ENCODE results near the gene SHLD1.

Gene SHLD1

DNA sequence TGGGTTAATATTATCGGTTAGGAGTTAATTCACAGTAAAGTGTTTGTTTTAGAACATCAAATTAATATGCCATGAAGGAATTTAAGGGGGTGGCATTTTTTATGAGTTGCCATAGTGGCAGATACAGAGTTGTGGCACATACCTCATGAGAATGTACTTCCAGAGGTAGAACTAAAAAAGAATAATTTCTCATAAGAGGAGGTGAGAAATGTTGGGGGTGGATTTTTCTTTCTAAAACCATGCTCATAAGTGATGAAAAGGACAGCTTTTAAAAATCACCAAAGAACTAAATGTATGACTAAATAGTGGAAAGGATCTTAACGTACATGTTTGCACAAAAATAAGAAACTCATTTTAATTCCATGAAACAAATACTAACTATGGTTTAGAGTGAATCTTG lies 58.7 kb downstream of the SHLD1 start:
- no peaks in the 10 kb centered on the region for H3K27me3 ChIP-seq (replicated peaks; ENCODE audit: control insufficient read depth, insufficient read depth, low read length, poor library complexity, severe bottlenecking)
- no peaks in the 10 kb centered on the region for H3K4me1 ChIP-seq (ENCODE audit: control insufficient read depth, insufficient read depth, low read length, poor library complexity, severe bottlenecking)
- H3K36me3 ChIP-seq (ENCODE audit: control insufficient read depth, insufficient read depth, low read length): no peaks in the 10 kb centered on the region
- no peaks in the 10 kb centered on the region for H3K9me3 ChIP-seq (ENCODE audit: control insufficient read depth, low read length)
- no peak overlapping the region for H3K27ac ChIP-seq (ENCODE audit: insufficient read depth, low read length, poor library complexity, severe bottlenecking)
- DNase-seq: no peak
- no peak overlapping the region for H3K4me3 ChIP-seq (ENCODE audit: insufficient read depth, low read depth, low read length, poor library complexity, severe bottlenecking)

DNA sequence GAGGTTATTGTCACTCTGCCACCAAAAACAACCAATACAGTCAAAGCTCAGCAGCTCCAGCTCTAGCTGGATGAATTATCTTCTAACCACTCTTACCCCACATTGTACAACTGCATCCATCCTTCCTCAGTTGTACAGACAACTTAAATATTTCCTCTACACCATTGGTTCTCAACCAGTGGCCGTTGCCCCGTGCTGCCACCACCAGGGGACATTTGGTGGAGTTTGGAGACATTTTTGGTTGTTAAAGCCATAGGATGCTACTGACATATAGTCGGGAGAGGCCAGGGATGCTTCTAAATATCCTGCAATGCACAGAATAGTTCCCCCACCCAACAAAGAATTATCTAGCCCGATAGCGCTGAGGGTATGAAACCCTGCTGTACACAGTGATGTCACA lies 59.3 kb downstream of the SHLD1 start:
- DNase-seq: no peak
- Histone ChIP-seq H3K4me1 (ENCODE audit: control insufficient read depth, insufficient read depth, low read length, poor library complexity, severe bottlenecking) (no peaks in the 10 kb centered on the region), H3K4me3 (ENCODE audit: insufficient read depth, low read depth, low read length, poor library complexity, severe bottlenecking) (no peak overlapping the region), H3K27ac (ENCODE audit: insufficient read depth, low read length, poor library complexity, severe bottlenecking) (no peak overlapping the region), H3K27me3 (replicated peaks; ENCODE audit: control insufficient read depth, insufficient read depth, low read length, poor library complexity, severe bottlenecking) (no peaks in the 10 kb centered on the region), H3K36me3 (ENCODE audit: control insufficient read depth, insufficient read depth, low read length) (no peaks in the 10 kb centered on the region), H3K9me3 (ENCODE audit: control insufficient read depth, low read length) (no peaks in the 10 kb centered on the region)

DNA sequence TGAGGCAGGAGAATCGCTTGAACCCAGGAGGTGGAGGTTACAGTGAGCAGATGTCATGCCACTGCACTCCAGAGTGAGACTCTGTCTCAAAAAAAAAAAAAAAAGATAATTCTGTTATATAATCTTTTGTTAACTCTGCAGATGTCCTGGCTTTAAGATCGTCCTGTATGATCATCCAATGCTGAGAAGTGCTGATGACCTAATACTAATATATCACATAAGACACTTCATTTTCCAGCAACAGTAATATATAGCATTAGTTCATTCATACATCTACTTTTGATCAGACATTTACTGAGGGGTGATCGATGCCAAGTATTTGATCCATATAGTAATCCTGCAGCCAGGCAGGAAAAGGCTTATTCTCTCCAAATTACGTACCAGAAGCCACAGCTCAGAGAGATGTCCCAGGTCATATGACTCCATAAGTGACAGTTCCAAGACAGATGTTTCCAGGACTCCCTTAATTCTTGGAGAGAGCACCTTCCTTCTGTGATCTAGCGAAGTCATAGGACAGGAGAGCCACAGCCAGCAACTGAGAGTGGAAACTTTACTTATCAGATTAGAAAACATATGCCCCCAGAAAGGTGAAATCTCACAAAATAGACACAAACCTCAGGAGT lies 60.7 kb downstream of the SHLD1 start:
- DNase-seq: no peak
- Histone ChIP-seq H3K27ac (ENCODE audit: insufficient read depth, low read length, poor library complexity, severe bottlenecking) (no peak overlapping the region), H3K9me3 (ENCODE audit: control insufficient read depth, low read length) (no peaks in the 10 kb centered on the region), H3K4me1 (ENCODE audit: control insufficient read depth, insufficient read depth, low read length, poor library complexity, severe bottlenecking) (no peaks in the 10 kb centered on the region), H3K4me3 (ENCODE audit: insufficient read depth, low read depth, low read length, poor library complexity, severe bottlenecking) (no peak overlapping the region), H3K27me3 (replicated peaks; ENCODE audit: control insufficient read depth, insufficient read depth, low read length, poor library complexity, severe bottlenecking) (no peaks in the 10 kb centered on the region), H3K36me3 (ENCODE audit: control insufficient read depth, insufficient read depth, low read length) (no peaks in the 10 kb centered on the region)

DNA sequence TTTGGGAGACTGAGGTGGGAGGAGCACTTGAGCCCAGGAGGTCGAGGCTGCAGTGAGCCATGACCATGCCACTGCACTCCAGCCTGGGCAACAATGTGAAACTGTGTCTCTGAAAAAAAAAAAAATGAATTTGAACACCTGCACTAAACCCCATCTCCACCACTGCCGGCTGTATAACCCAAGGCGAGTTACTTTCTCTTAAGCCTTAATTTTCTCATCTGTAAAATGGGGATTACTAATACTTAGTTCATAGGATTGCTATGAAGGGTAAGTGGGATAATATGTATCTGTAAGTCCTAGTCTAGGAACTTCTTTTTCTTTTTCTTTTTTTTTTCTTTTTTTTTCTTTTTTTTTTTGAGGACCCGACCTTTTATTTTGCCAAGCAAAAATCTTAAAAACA lies 61.5 kb downstream of the SHLD1 start:
- Histone ChIP-seq H3K27me3 (replicated peaks; ENCODE audit: control insufficient read depth, insufficient read depth, low read length, poor library complexity, severe bottlenecking) (no peaks in the 10 kb centered on the region), H3K27ac (ENCODE audit: insufficient read depth, low read length, poor library complexity, severe bottlenecking) (no peak overlapping the region)

DNA sequence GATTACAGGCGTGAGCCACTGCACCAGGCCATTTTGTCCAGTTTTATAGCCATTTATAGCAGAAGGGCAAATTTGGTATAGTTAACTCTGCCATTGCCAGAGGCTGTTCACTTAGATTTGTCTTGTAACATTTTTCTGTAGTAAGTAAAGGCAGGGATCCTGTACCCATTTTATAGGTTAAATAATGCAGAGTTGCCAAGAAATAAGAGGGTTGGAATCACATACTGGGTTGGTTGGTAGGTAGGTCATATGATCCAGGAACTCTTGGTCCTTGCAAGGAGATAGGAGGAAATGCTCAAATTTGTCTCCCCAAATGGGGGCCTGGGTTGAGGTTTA lies 68.1 kb downstream of the SHLD1 start:
- no peaks in the 10 kb centered on the region for H3K36me3 ChIP-seq (ENCODE audit: control insufficient read depth, insufficient read depth, low read length)
- H3K9me3 ChIP-seq (ENCODE audit: control insufficient read depth, low read length): no peaks in the 10 kb centered on the region
- no peaks in the 10 kb centered on the region for H3K4me1 ChIP-seq (ENCODE audit: control insufficient read depth, insufficient read depth, low read length, poor library complexity, severe bottlenecking)
- no peak for DNase-seq
- no peaks in the 10 kb centered on the region for H3K27me3 ChIP-seq (replicated peaks; ENCODE audit: control insufficient read depth, insufficient read depth, low read length, poor library complexity, severe bottlenecking)
- H3K27ac ChIP-seq (ENCODE audit: insufficient read depth, low read length, poor library complexity, severe bottlenecking): no peak overlapping the region
- no peak overlapping the region for H3K4me3 ChIP-seq (ENCODE audit: insufficient read depth, low read depth, low read length, poor library complexity, severe bottlenecking)

More for the DNA sequence above, 61.5 kb downstream of the SHLD1 start:
- Histone ChIP-seq H3K4me1 (ENCODE audit: control insufficient read depth, insufficient read depth, low read length, poor library complexity, severe bottlenecking) (no peaks in the 10 kb centered on the region), H3K36me3 (ENCODE audit: control insufficient read depth, insufficient read depth, low read length) (no peaks in the 10 kb centered on the region), H3K4me3 (ENCODE audit: insufficient read depth, low read depth, low read length, poor library complexity, severe bottlenecking) (no peak overlapping the region), H3K9me3 (ENCODE audit: control insufficient read depth, low read length) (no peaks in the 10 kb centered on the region)
- DNase-seq: no peak

DNA sequence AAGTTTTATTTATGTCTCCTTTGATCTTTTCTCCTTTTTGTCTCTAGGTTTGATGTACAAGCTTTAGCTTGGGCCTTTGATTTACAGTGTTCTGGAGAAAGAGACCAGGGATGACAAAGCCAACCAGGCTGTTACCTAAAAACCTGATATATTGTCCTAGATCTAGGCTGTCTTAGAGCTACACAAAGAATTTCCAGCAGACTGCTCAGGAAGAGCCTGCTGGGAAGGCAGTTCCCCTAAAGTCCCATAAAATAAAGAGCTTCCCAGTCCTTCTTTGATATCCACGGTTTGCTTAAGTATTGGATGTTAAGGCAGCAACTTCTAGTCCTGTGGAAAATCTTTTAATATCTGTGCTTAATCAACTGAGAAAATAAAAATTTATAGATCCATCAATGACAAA lies 70.5 kb downstream of the SHLD1 start:
- Histone ChIP-seq H3K4me1 (ENCODE audit: control insufficient read depth, insufficient read depth, low read length, poor library complexity, severe bottlenecking) (no peaks in the 10 kb centered on the region), H3K27ac (ENCODE audit: insufficient read depth, low read length, poor library complexity, severe bottlenecking) (no peak overlapping the region), H3K9me3 (ENCODE audit: control insufficient read depth, low read length) (no peaks in the 10 kb centered on the region), H3K4me3 (ENCODE audit: insufficient read depth, low read depth, low read length, poor library complexity, severe bottlenecking) (no peak overlapping the region), H3K36me3 (ENCODE audit: control insufficient read depth, insufficient read depth, low read length) (no peaks in the 10 kb centered on the region), H3K27me3 (replicated peaks; ENCODE audit: control insufficient read depth, insufficient read depth, low read length, poor library complexity, severe bottlenecking) (no peaks in the 10 kb centered on the region)
- DNase-seq: no peak

DNA sequence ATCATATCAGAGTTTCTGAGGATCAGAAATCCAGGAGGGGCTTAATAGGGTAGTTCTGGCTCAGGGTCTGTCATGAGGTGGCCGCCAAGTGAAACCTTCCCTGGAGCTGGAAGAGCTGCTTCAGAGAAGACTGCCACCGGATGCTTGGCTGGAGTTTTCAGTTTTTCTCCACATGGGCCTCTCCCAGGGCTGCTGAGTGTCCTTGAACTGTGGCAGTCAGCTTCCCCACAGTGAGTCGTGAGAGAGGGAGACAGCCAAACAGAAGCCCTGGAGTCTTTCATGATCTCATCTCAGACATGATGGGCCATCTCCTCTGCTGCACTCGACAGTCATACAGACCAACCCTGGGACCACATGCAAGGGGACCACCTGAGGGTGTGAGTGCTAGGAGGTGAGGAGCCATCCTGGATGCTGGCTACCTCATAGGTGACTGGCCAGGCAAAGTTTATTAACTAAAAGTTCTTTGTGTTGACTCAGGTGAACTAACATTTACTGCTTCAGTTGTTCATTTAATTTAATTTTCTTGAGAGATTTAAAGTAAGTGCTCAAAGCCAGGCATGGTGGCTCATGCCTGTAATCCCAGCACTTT lies 71.5 kb downstream of the SHLD1 start:
- Histone ChIP-seq H3K9me3 (ENCODE audit: control insufficient read depth, low read length) (no peaks in the 10 kb centered on the region), H3K4me1 (ENCODE audit: control insufficient read depth, insufficient read depth, low read length, poor library complexity, severe bottlenecking) (no peaks in the 10 kb centered on the region), H3K27ac (ENCODE audit: insufficient read depth, low read length, poor library complexity, severe bottlenecking) (no peak overlapping the region), H3K4me3 (ENCODE audit: insufficient read depth, low read depth, low read length, poor library complexity, severe bottlenecking) (no peak overlapping the region), H3K36me3 (ENCODE audit: control insufficient read depth, insufficient read depth, low read length) (no peaks in the 10 kb centered on the region), H3K27me3 (replicated peaks; ENCODE audit: control insufficient read depth, insufficient read depth, low read length, poor library complexity, severe bottlenecking) (no peaks in the 10 kb centered on the region)
- DNase-seq: no peak

DNA sequence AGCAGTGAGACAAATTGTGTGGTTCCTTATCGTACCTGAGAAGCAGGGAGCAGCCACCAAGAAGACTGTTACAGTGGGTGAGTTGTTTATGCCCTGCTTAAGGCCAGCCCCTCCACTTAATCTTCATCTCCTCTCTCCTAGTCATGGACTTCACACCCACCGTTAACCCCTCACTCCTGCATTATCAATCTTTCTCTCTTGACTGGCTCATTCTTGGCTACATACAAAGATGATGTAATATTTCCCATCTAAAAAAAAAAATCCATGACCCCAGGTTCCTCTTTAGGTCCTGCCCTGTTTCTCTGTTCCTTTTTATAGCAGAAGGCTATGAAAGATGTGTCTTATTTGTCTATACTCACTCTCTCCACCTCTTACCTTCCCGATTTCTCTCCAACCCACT lies 72.4 kb downstream of the SHLD1 start:
- DNase-seq: no peak

DNA sequence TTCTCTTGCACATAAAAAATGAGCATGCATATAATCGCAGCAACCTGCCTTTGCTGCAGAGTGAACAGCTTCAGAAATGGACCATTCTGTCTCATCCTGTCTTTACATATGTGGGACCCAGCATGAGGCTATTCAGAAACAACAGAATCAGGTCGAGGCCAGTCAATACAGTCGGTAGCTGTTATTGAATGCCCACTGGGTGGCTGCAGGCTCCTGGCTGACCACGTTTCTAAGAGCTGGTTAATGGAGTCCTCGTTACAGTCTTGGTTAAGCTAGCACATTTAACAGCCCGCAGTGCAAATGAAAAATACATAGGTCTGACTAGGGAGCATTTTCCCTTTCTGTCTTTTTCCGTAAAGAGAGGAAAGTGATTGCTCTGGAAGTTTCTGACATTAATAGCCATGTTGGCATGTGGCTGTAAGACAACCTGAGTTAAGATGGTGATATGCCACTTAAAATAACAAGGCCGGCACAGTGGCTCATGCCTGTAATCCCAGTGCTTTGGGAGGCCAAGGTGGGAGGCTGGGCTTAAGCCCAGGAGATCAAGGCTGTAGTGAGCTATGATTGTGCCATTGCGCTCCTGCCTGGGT lies 75.0 kb downstream of the SHLD1 start:
- H3K27ac ChIP-seq (ENCODE audit: insufficient read depth, low read length, poor library complexity, severe bottlenecking): no peak overlapping the region
- no peak for DNase-seq
- H3K36me3 ChIP-seq (ENCODE audit: control insufficient read depth, insufficient read depth, low read length): no peaks in the 10 kb centered on the region

More for the DNA sequence above, 72.4 kb downstream of the SHLD1 start:
- Histone ChIP-seq H3K27me3 (replicated peaks; ENCODE audit: control insufficient read depth, insufficient read depth, low read length, poor library complexity, severe bottlenecking) (no peaks in the 10 kb centered on the region), H3K36me3 (ENCODE audit: control insufficient read depth, insufficient read depth, low read length) (no peaks in the 10 kb centered on the region), H3K4me3 (ENCODE audit: insufficient read depth, low read depth, low read length, poor library complexity, severe bottlenecking) (no peak overlapping the region), H3K9me3 (ENCODE audit: control insufficient read depth, low read length) (no peaks in the 10 kb centered on the region), H3K27ac (ENCODE audit: insufficient read depth, low read length, poor library complexity, severe bottlenecking) (no peak overlapping the region), H3K4me1 (ENCODE audit: control insufficient read depth, insufficient read depth, low read length, poor library complexity, severe bottlenecking) (no peaks in the 10 kb centered on the region)

DNA sequence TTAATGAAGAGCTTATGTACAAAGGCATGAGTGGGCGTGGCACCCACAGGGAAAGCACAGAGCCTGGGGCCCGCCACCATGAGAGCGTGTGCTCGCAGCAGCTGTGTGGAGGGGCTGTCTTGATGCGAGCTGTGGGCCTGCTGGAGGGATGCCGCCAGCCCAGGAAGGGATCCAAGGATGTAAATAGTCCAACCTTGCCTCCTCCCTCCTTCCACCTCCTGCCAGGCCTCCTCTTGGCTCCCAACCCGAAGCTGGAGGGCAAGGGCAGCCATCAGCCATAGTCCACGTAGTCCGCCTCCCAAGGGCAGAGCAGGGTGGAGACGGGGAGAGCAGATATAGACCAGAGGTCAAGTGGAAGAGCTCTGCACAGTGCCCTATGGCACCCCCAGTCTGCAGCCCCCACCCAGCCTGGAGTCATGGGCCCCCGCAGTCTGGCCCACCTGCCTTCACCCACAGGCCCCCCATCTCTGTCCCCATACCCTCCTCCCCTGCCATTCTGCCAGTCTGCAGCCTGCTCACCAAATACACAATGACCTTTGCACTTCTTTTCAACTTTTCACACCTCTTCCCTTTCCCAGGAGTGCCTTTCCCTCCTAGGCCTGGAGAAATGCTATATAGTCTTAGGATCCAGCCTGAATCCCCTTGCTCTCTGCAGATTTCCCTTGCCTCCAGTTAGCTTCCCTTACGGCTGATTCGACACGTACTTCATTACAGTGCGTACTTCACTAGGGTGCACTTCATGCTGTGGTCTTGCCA lies 77.1 kb downstream of the SHLD1 start:
- no peak for DNase-seq
- H3K9me3 ChIP-seq (ENCODE audit: control insufficient read depth, low read length): no peaks in the 10 kb centered on the region
- no peak overlapping the region for H3K4me3 ChIP-seq (ENCODE audit: insufficient read depth, low read depth, low read length, poor library complexity, severe bottlenecking)
- H3K27me3 ChIP-seq (replicated peaks; ENCODE audit: control insufficient read depth, insufficient read depth, low read length, poor library complexity, severe bottlenecking): no peaks in the 10 kb centered on the region
- H3K36me3 ChIP-seq (ENCODE audit: control insufficient read depth, insufficient read depth, low read length): no peaks in the 10 kb centered on the region
- no peaks in the 10 kb centered on the region for H3K4me1 ChIP-seq (ENCODE audit: control insufficient read depth, insufficient read depth, low read length, poor library complexity, severe bottlenecking)
- no peak overlapping the region for H3K27ac ChIP-seq (ENCODE audit: insufficient read depth, low read length, poor library complexity, severe bottlenecking)

More for the DNA sequence above, 75.0 kb downstream of the SHLD1 start:
- Histone ChIP-seq H3K27me3 (replicated peaks; ENCODE audit: control insufficient read depth, insufficient read depth, low read length, poor library complexity, severe bottlenecking) (no peaks in the 10 kb centered on the region), H3K9me3 (ENCODE audit: control insufficient read depth, low read length) (no peaks in the 10 kb centered on the region), H3K4me3 (ENCODE audit: insufficient read depth, low read depth, low read length, poor library complexity, severe bottlenecking) (no peak overlapping the region), H3K4me1 (ENCODE audit: control insufficient read depth, insufficient read depth, low read length, poor library complexity, severe bottlenecking) (no peaks in the 10 kb centered on the region)
